Fibroblast of skin of left quadriceps (primary cell): Measurements from ENCODE around the gene DNM3.
"Not testable (repeated sequence)": the region's sequence is repeated elsewhere in the genome, so short reads cannot be mapped to it uniquely, and the experiment has no call there.

ENCODE experiments used
- DNase-seq, 2 experiments: peaks; one replicate each; pipeline ENCODE4 v3.0.0-alpha.2; 2013; ENCODE audit warnings: low read depth in 2 of 2

The DNM3 gene

DNA sequence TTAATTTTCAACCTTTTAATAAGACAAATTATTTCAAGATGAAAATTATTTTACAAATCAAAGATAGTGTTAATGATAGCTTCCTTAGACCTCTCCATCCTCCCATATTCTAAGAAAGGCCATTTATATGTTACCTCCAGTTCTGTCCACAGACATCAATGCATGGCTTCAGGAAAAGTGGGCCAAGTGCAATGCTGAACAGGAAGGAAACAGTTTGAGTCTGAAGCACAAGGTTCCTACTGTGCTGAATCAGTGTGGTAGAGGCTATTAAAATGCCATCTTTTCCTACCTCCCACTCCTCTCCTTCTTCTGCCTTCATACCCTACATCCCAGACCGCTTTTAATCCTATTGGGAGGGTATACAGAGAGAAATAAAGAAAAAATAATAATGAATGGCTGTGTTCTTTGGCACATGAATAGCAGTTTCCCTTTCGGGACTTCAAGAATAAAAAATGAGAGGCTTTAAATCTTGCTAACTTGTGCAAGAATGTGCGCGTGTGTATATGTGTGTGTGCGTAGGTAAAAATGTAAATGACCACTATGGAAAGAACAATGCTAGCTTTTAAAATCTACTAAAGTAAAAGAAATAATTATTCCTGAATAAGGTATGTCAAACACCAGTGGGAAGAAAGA is 516.6 kb downstream of the DNM3 start:
- DNase-seq: no peak

DNA sequence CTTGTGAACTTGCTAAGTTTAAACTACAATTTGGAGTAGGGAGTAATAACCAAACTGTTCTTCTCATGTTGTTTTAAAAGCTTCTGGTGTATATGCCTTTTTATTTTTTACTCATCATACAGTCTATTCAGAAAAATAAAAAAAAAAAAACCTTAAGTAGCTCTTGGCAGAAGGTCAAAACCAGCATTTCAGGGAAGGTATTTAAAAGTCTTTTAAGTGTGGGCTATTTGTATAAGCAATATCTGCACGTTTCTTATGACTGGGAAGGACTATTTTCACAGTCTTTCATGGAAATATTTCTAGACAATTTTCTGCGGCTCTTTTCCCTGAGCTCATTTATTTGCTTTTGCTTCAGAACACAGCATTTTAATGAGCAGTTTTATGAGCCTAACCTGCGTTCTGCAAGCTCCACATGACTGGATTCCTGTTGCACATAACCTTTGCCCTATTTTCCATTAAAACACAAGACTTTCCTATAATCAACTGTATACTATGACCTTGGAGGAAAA is 518.2 kb downstream of the DNM3 start:
- no peak for DNase-seq

GRCh38 chr1:172360511-172360910 is 519.2 kb downstream of the DNM3 start:
- DNase-seq: no peak

- no peak for DNase-seq
Measured at GRCh38 chr1:172360985-172361384, 519.7 kb downstream of the DNM3 start.

DNA sequence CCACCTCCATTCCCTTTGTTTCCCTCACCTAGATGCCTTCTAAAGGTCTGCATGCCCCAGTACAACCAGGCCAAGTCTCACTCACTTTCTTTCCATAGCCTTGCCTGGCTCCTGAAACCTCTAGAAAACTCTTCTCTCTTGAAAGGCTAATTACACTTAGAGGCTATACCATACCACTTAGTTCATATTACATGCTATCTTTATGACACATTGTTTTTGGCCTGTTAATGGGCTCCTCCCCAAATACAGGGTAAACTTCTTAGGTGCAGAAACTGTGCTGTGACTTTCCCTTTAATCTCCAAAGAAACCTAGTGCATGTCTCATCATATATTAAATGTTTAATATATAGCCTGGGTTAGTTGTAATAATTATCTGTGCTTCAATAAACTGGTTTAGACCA is 522.6 kb downstream of the DNM3 start:
- no peak for DNase-seq

DNA sequence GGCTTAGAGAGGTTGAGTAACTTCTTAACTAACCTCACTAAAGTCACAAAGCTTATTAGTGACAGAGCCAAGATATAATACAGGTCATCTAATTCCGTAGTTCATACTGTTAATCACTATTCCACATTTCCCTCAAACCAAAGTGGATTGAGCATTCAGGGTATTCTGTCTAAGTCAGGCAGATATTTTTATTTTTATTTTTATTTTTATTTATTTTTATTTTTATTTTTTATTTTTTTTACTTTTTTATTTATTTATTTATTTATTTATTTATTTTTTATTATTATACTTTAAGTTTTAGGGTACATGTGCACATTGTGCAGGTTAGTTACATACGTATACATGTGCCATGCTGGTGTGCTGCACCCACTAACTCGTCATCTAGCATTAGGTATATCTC is 530.3 kb downstream of the DNM3 start:
- not testable (repeated sequence) for DNase-seq

GRCh38 chr1:172373864-172374263 is 532.6 kb downstream of the DNM3 start:
- DNase-seq: no peak

DNA sequence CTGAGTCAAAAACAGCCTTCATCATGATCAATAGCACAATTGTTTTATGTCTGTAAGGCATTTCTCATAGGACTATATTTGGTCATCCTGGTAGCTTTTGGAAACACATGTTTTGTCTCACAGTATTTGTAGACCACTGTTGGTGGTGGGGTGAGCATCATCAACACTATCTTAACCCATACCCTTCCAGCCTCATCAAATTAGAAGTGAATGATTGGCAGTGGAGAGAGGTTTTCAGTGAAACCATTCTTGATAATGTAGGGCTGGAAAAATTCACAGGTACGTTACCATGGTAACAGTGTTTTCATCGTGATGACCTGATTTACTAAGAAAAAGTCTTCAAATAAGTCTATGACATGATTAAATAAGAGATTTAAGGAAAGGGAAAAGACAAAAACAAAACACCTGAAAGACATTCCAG is 533.9 kb downstream of the DNM3 start:
- no peak for DNase-seq

GRCh38 chr1:172376431-172376830 is 535.1 kb downstream of the DNM3 start:
- DNase-seq: no peak

DNA sequence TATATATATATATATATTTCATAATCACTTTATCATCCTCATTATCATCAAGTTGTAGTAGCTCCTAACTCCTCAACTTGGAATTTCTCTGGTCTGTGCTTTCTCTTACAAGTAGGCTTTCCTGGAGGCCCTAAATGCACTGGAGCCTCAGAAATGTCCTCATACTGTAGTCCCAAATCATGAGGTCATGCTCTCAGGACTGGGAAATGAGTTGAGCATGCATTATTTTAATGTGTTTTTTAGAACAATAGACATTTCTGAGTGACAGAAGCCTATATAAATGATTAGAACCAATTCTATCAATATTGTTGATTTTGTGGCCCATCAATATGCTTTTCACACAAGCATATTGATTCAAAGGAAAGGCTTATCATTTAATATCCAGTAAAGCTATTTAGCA is 536.3 kb downstream of the DNM3 start:
- no peak for DNase-seq

DNA sequence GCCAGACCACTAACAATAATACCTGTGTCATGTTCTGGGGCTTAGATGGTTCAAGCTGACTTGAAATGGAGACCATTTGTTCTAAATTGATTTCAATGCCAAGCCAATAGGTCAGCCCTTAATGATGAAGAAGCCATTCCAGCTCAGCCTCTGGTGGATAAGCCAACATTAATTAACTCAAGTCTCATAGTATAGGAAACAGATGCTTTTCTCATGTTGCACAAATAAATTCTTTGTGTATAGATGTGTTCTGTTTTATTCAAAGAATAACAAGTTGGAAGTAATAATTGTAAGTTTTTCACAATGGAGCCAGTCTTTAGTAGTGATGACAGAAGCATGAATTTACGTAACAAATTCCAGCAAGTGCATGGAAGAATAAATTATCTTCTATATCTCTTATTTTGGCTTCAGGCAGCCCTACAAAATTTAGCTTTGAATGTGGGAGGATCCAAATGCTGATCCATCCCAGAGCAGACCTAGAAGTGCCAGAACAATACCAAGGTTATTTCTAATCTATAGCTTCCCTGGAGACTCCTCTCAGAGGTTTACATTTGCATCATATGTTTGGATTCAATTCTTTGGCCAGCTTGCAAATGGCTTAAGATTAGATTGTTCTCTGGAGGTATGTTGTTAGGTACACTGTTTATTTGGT is 536.9 kb downstream of the DNM3 start:
- no peak for DNase-seq

DNA sequence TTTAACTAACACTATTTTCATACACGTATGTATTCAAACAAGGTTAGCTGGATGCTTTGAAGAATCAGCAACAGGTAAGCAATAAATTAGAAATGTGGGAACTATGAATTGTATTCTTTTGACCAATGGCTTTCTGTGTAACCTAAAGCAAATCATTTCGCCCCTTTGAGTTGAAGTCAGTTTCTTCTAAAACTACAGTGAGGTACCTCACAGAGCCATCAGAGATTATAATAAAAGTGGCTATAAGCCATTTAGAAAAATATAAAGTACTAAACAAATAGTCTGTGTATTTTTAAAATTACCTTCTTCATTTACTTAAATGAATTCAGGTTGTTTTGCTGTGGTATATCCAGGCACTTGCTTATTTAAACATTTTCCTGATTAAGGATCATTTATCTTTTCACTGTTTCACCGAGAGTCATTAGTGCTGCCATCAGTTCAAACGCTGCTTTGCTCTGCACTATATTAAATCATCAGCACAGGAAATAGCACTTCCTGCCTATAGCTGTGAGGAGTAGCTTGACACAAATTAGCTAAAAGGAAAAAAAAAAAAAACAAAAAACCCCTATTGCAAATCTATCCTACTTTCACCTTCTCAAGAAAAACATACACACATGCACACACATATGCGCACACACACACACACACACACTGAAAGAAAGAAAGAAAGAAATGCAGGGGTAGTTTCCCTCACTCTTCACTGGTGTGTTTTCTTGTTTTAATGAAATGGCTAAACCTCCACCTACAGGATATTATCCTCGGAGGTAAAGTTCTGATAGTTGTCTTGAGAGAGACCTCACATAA is 539.3 kb downstream of the DNM3 start:
- no peak for DNase-seq

GRCh38 chr1:172381946-172382345 is 540.6 kb downstream of the DNM3 start:
- no peak for DNase-seq

DNA sequence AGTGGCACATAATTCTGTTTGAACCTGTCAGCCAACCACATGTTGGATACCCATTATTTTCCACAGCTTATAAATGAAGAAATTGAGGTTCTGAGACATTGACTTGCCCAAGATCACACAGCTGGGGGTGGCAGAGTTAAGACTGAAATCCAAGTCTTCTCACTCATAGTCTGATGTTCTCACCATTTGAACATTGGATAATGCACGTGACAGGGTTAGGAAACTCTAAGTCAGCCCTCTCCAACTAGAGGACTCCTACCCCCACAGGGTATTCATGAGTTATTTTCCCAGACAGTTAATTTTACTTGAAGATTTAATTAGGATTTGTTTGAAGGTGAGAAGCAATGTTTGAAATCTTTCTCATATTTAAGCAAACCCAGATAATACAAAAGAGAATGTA is 541.1 kb downstream of the DNM3 start:
- no peak for DNase-seq

- no peak for DNase-seq
Measured at GRCh38 chr1:172382990-172383389, 541.7 kb downstream of the DNM3 start.

- peak; percentile 65 to 67 for DNase-seq
Measured at GRCh38 chr1:172383536-172383935, 542.2 kb downstream of the DNM3 start.

- DNase-seq: no peak
Measured at GRCh38 chr1:172384656-172385055, 543.4 kb downstream of the DNM3 start.

DNA sequence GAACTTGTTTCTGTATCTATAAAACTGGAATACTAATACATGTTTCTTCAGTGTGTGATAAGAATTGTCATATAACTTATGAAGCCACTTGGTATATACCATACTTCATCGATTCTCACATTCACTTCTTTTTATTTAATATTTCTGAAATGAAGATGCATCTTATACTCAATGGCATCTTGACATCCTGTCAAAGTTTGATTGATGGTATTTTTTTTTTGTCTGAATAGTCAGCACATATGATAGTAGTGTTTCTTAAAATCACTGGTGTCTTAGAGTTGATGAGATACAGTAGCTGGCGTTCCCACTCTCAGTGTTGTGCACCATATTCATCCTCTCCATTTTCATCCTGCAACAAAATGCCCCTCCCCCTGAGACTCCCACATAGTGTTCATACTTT is 544.7 kb downstream of the DNM3 start:
- DNase-seq: no peak

- no peak for DNase-seq
Measured at GRCh38 chr1:172388490-172388889, 547.2 kb downstream of the DNM3 start.

DNA sequence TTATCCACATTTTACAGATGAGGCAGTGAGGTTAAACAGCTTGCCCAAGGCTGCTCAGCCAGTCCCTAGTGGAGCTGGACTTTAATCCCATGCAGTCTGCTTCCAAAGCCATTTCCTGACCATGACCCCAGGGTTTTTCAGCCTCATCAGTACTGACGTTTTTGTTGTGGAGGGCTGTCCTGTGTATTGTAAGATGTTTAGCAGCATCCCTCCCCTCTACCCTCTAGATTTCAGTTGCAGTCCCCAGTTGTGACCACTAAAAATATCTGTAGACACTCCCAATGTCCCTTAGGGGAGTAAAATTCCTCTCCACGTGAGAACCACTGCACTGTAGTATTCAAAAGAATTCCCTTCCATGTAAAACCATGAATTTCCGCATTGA is 549.0 kb downstream of the DNM3 start:
- DNase-seq: no peak

GRCh38 chr1:172390683-172391551 is 549.6 kb downstream of the DNM3 start:
- no peak for DNase-seq

DNA sequence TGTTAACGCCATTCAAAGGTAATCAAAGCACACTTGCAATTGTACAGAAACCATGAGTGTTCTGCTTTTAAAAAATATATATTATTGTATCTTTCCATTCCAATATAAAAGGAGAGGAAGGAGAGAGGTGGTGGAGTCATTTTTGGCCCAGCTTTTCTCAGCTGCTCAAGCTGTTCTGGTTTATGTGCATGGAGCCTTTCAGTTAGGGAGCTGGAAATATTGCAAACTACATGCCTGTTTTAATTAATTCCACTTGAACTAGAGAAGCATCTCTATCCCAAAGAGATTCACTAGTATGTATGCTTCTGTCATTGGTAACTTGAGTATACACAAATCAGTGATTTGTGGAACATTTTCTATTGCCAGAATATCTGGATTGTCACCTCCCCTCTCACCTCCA is 550.7 kb downstream of the DNM3 start:
- no peak for DNase-seq
